ENCODE measurements around the gene NCK2.

- TF ChIP-seq CTCF (IDR thresholded peaks at IDR 0.05), result no peak
- TF ChIP-seq POLR2A (IDR thresholded peaks at IDR 0.05), result peak in 1 of 4 donors; percentile 19
These were observed 5.1 kb downstream of the NCK2 start for GRCh38 chr2:105749583-105750400.

Measured in esophagus squamous epithelium (tissue), 4 donors.